Limb (tissue), 2 donors: ENCODE data around the gene ANKRD53.

ENCODE experiments used
- DNase-seq, 2 donors: peaks; one replicate each; pipeline ENCODE4 v3.0.0-alpha.2; 2016; ENCODE audit errors: extremely low spot score in 2 of 2

The ANKRD53 gene, protein sequence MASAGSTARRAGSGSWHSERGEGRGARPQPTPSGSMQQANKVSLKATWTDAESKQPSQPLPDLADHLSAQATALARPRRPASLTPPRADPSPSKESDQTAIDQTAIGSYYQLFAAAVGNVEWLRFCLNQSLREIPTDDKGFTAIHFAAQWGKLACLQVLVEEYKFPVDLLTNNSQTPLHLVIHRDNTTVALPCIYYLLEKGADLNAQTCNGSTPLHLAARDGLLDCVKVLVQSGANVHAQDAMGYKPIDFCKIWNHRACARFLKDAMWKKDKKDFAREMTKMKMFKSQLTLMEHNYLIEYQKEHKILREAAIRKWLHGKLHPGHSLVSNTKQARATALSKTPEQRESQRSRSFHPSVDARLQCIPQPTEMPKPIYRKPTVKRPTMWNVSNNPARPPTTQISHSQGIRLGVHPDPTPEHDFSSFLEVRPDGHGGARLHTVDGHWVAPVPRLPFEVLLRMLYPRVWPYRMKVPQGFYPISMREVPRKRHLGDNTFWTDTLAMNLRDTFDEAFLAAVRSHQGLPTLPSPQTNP

DNA sequence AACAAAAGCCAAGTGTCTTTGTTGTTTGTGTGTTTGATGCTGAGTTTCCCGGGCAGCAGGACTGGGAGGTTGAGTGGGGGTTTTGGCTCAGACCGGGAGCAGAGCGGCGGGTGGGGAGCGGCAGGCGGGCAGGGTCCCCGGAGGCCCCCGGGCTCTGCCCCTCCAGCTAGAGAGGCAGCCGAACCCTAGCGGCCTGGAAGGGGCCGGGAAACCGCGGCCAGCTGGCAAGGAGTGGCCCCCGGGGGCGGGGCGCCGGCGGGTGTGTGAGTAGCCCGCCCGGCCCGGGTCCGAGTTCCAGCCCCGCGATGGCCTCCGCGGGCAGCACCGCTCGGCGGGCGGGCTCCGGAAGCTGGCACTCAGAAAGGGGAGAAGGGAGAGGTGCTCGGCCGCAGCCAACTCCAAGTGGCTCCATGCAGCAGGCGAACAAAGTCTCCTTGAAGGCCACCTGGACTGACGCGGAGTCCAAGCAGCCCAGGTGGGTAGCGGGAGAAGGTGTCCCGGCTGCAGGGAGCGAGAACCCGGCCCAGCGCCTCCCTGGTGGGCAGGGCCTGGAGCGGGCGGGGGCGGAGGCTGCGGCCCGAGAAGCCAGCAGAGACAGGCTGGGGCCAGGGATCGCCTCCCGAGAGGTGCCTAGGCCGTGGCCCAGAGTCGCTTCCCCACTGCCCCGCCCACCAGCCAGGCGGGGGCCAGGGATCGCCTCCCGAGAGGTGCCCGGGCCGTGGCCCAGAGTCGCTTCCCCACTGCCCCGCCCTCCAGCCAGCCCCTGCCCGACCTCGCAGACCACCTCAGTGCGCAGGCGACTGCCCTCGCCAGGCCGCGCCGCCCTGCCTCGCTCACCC lies at the start of gene ANKRD53:
Gene ANKRD53, plus strand, starts transcription at position 290 of the 839 bp plus-strand sequence. Its CDS starts 16 bp downstream, at position 306.
- peak; percentile 25 to 75 for DNase-seq

DNA sequence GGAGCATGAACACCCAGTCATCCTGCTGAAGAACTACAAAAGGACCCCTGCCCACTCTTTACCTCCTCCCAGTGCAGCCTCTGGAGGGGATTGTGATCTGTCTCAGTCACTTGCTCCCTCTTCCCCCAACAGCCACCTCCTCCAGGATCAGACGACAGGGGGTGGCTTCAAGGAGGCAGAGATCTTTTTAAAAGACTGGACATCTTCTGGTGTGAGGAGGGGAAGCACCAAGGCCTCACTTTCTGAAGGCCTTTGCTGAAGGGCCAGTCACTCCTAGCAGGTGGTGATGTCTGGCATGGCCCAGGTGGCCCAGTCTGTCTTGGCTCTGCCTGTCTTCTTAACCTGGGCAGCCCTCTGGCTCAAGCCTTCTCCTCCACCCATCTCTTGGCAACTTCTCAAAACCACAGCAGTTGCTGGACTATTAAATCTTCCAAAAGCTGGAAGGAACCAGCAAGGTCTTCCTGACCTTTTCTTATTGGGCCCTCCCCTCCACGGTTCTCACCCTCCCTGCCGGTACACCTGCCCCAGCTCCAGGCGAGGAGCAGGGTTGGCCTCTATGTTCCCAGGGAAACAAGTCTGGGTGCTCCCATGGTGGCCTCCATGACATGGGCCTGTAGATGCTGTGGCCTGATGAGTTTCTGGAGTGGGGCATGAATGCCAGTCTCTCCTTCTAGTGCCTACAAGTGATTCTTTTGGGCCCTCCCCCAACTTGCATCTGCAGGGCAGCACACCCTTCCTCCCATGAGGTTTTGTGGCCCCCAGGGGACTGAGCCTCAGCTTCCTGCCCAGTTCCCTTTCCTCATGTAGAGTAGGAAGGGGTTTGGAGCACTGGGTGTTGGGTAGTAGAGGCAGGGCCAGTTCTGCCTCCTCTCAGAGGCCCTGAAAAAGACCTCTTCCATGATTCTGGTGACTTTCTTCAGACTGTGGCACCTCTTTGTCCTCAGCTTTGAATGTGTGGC lies 47.8 kb upstream of the ANKRD53 start:
- DNase-seq, result no peak

DNA sequence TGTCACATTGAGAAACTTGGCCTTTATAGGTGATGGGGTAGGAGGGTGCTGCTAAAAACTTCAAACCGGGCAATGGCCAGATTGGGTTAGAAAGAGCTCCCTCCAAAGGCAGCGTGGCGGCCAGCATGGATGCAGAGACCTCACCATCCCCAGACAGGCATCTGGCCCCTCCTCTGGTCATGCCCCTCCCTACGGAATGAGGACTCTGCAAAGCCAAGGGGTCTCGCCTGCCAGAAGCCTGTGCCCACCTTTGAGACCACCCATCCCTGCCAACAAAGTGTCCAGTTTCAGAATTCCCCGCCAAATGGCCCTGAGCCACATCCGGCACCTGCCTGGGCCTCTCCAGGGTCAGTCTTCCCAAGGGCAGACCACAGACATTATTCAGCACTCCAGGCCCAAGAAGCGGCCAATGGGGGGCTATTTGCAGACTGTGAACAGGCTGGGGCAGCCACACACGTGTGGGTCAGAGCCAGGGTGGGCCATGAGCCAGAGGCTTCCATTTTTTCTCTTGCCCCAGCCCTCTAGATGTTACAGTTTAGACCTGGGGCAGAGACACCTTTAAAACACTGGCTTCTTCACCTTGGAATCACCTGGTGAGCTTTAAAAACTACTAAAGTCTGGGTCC lies 46.9 kb upstream of the ANKRD53 start:
- no peak for DNase-seq

DNA sequence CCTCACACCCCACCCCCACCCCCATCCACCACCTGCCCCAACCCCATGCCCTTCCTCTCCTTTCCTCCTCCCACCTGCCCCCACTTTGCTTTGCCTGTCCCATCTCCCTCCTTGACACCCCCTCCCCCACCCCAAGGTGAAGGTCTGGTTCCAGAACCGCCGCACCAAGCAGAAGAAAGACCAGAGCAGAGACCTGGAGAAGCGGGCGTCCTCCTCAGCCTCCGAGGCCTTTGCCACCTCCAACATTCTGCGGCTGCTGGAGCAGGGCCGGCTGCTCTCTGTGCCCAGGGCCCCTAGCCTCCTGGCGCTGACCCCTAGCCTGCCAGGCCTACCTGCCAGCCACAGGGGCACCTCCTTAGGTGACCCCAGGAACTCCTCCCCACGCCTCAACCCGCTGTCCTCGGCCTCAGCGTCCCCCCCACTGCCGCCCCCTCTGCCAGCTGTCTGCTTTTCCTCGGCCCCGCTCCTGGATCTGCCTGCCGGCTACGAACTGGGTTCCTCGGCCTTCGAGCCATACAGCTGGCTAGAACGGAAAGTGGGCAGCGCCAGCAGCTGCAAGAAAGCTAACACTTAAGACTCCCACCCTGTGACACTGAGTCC lies 45.7 kb upstream of the ANKRD53 start:
- no peak for DNase-seq

DNA sequence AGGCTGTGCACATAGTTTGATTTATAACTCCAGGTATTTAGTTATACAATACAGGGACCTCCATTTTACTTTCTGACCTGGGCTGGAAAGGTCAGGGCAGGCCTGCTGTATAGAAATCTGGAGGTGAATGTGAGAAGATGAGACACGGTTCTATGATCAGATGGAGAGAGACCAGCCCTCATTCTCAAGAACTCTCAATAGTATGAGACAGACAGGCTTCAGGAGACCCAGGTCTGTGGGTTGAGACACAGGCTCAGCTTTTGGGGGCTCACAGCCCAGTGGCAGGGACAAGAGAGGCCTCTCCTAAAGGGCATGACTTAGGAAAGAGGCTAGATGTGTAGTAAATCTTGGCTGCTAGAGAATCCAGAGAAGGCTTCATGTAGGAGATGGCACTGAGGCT lies 43.4 kb upstream of the ANKRD53 start:
- no peak for DNase-seq

DNA sequence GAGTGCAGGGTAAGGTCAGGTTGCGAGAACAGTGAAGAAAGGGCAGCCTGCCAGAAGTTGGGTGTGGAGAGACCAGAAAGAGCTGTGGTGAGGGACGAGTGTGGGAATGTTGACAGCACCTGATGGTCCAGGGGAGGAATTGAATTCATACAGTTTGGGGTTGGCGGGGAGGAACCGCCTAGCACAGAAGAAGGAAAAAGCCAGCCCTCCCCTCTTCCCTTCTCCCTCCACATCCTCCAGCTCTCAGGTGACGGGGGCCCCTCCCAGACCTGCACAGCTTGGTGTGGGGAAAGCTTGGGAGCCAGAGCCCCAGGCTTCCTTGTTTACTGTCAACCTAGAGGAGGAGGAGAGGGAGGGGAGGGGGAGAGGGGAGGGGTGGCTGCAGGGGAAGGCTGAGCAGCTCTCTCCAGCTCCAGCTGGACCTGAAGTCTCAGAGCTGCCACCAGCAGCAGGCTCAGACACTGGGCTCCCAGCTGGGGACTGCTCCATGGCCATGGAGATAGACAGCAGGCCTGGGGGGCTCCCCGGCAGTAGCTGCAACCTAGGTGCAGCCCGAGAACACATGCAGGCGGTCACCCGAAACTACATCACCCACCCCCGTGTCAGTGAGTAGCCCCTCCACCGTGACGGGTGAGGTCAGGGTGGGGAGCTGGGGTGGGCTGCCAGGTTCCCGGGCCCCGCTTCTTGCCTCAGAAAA lies 42.8 kb upstream of the ANKRD53 start, which contains the start of gene ATP6V1B1:
Gene ATP6V1B1, plus strand, starts transcription at position 433 of the 697 bp plus-strand sequence. Its CDS starts 55 bp downstream, at position 488.
- no peak for DNase-seq

DNA sequence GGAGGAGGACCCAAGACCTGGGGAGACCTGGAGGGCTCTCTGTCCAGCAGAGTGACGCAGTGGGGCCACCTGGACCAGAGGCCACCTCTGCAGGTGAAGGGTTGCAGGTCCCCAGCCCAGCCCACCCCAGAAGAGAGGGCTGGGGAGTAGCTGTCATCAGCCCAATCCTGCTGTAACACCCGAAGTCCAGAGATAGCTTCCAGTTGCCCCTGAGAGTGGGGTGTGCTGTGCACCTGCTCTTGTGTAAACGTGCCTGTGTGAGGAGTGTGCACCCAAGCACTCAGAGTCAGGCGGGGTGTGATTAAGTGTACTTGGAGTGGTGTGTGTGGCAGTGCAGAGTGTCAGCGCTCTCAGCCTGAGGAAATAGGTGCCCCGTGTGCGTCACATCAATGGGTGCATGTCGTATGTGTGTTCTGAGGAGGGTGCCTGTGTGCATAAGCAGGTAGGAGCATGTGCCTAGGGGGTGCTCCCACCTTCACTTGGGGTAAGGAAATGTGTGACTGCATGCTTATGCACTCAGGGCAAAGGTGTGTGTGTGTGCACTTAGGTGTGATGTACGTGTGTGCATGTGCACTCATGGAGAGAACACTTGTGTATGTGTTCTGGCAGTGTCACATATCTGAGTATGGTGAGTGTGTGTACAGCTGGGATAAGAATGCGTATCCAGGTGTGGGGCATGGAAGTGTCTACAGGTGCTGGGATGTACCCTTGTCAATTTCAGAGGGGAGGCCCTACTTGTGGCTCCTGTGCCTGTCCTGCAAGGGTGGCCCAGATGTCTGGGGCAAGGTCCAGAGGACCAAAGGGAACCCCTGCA lies 42.1 kb upstream of the ANKRD53 start:
- DNase-seq, result no peak

DNA sequence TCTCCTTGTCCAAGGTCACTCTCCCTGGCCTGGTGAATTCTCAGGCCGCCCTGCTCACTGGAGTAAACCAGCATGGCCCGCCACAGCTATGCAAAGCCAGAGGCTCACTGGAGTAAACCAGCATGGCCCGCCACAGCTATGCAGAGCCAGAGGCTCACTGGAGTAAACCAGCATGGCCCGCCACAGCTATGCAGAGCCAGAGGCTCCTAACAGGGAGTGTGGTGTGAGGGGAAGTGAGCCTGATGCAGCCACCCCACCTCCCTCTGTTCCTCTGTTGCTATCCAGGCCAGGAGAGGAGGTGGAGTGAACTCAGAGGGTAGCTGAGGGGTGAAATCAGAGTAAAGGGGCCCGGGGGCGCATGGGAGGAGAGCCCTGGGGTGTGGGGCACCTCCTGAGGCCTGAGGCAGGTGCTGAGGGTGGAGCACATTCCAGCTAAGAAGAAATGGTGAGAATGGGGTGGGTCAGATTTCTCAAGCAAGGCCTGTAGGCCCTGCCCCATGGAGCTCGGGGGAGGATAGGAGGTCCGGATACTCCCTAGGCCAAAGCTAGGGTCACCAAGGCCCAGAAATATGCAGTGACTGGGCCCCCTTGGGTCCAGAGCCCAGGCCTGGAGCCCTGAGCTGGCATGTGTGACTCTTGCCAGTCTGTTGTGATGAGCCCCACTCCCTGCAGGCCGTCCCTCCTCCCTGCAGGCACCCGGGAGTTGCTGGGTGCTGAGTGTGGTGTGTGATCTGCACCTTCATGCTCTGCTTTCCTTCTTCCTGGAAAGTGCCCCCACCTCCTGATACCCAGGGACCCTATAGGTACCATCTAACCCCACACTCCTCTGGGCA lies 41.2 kb upstream of the ANKRD53 start:
- DNase-seq, result no peak

DNA sequence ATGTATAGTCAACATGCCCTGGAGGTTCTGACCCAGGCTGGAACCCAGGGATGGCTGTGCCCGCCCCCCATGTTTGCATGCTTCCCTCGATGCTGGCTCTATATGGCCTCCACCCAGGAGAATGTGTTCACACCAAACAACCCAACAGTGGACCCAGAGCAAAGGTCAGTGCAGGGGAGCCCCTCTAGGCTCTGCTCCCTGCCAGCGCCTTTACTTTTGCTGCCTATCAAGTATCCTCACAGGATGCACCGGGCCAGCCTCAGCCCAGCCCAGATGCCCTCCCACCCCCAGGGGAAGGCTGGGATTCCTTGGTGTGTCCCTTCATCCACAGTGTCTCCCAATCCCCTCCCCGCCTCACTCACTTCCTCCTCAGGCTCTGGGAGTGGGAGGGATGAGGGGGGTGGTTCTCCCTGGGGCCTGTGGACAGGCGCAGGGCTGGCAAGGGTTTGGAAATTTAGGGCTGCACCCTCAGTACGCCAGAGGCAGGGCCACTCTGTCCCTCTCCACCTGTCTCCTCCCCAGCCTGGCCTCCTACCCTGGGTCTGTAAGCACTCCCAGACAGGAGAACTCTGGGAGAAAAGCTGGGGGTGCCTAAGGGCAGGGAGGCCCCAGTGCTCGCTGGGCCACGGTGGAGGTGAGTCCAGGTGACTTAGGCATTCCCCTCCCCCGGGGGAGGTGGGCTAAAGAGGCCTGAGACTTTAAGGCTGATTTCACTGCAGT lies 40.4 kb upstream of the ANKRD53 start:
- DNase-seq, result no peak

DNA sequence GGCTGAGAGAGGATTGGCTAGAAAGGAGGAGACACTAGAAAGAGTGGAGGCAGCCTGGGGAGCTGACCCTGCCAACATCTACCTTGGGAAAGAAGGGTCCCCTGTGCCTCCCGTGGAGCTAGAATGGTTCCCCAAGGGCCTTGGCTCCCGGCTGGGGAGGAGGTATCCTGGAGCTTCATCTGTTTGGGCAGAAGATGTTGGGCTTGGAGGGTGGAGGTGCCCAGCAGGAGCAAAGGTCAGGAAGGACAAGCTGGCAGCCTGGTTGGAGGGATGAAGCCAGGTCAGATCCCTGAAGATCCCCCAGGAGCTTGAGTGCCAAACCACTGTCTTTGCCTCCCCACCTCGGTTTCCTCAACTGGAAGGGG lies 39.9 kb upstream of the ANKRD53 start:
- DNase-seq, result no peak

DNA sequence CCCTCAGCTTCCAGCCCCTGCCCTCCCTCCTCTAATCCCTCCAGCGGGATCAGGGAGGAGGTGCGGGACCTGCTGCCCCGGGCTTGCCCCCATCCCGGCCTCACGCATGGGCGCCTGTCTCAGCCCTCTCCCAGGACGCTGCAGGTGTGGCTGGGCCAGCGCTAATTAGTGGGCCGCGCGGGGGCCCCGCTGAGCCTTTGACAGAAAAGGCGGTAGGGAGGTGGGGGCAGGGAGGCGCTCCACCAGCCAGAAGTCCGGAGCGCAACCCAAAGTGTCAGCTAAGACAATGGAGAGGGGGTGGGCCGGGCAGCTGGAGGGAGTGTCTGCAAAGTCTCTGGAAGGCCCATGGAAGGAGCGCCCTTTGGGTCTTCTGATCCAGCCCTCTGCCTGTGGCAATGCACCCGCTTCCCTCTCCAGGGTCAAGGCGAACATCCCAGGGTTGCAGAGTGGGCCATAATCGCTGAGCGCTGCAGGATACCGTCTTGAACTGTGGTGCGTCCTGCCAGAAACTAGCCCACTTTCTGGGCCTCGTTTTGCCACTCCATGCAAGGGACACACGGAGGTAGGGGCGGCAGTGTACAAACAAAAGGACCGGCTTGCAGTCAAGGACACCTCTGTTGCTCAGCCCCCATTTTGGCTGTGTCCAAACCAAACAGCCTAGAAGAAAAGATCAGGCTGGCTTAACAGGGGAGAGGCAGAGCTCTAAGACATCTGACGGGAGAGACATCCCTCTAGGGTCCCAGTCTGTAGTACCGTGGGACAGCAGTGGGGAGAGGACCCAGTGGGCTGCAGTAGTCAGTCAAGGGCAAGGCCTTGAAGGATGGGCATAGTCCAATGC lies 39.2 kb upstream of the ANKRD53 start:
- no peak for DNase-seq

DNA sequence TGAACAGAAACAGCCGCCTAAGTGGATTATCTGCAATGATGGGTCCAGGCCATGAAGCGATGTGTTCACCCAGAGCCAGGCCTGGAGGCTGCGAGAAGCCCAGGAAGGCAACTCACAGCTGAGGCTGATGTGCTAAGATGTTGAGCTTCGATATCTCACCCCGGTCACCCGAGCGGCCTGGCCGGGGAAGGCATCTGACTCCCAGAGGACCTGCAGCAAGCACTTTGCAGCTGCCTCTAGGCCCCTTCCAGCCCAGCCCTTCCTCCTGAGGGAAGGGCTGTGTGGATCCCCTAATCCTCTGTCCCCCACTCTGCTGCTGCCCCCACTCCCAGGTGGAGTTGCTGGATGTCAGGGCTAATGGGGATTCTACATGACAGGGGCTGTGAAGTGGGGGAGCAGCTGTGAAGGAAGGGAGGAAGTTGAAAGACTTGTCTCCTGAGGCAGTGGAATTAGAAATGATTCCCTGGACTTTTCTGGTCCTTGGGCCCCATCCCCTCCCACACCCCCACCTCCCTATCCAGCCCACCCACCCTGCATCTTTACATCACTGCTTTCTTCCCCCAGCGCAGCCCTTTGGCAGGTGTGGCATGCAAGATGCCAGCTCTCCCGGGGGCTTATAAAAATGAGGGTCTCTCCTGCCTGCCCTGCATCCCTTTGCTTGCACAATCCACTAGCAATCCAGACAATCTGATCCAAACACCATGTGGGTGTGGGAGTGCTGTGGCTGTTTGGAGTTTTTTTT lies 38.4 kb upstream of the ANKRD53 start:
- DNase-seq, result no peak

DNA sequence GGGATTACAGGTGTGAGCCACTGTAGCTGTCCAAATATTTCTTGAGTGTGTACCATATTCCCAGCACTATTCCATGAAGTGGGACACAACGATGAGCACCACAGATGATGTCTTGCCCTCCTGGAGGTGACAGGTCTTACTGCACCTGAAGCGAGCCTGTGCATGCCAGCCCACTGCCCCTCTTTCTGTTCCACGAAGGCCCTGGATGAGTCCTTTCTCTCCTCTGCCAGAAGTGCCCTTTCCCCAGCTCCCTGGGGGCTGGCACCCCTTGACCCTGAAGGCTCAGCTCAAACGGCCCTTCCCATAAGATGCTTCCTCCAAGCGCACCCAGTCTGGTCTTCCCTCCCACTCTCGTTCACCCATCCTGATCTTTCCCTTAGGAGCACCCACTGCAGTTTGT lies 37.2 kb upstream of the ANKRD53 start:
- DNase-seq, result peak in 1 of 2 donors; percentile 14

DNA sequence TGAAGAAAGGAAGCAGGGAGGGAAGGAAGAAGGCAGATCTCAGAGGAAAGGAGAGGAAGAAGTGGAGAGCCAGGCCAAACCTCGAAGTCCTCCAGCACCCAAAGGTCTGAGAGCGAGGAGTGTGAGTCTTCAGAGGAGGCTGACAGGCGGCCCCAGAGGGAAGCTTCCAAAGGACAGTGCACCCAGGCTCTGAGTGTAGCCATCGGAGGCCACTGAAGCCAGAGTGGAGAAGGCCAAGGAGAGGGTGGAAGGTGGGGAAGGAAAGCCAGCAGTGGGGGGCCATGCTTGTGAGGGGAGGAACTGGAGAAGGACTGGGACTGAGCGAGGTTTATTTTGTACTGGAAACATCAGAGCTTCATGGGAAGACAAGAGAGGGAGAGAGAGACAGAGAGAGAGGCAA lies 36.7 kb upstream of the ANKRD53 start:
- peak in 1 of 2 donors; percentile 16 for DNase-seq

DNA sequence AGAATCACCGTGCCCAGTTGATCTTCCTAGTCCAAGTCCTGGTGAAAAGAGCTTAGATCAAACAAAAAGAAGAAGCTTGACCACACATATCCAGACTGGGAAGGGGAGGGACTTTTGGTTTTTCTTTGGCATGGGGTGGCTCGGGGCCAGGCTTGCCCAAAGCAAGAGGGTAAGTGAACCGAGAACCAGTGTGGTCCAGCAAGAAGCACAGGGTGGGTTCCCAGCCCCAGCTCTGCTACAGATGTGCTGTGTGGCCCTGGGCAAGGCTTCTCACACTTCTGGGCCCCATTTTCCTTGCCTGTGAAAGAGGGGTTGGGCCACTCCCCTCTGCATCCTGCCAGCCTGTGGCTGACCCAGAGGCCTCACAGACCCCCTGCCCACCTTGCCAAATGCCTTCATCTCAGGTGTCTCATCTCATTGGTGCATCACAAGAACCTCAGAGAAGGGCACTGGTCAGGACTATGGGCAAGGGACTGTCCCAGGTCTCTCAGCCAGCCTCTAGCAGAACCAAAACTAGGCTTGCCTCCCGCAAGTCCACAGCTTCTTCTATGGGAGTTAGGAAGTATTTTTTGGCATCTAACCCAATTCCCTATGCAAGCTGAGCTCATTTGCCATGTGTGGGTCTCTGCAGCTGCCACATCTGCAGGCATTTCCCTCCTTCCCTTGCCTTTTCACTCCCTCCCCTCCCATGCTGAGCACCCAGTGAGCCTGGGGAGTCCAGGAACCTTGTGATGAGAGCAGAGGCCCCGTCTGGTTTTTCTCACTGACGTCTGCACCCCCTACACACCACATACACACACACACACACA lies 35.8 kb upstream of the ANKRD53 start:
- peak; percentile 31 to 35 for DNase-seq
